ENCODE measurements around the gene PLXNA4.

Gene PLXNA4

GRCh38 chr7:132207782-132208181 is 368.5 kb downstream of the PLXNA4 start:
- no peak for DNase-seq (ENCODE audit: low read depth, low spot score)

- DNase-seq (ENCODE audit: low read depth, low spot score), result no peak
Measured at GRCh38 chr7:132207211-132207610, 369.1 kb downstream of the PLXNA4 start.

- no peak for DNase-seq (ENCODE audit: low read depth, low spot score)
Measured at GRCh38 chr7:132206594-132206993, 369.7 kb downstream of the PLXNA4 start.

GRCh38 chr7:132205509-132205908 is 370.8 kb downstream of the PLXNA4 start:
- no peak for DNase-seq (ENCODE audit: low read depth, low spot score)

GRCh38 chr7:132203021-132203420 is 373.2 kb downstream of the PLXNA4 start:
- DNase-seq (ENCODE audit: low read depth, low spot score), result no peak

- no peak for DNase-seq (ENCODE audit: low read depth, low spot score)
Measured at GRCh38 chr7:132202541-132202940, 373.7 kb downstream of the PLXNA4 start.

GRCh38 chr7:132200141-132200540 is 376.1 kb downstream of the PLXNA4 start:
- no peak for DNase-seq (ENCODE audit: low read depth, low spot score)

- no peak for DNase-seq (ENCODE audit: low read depth, low spot score)
Measured at GRCh38 chr7:132199626-132200025, 376.6 kb downstream of the PLXNA4 start.

- DNase-seq (ENCODE audit: low read depth, low spot score), result no peak
Measured at GRCh38 chr7:132197772-132198171, 378.5 kb downstream of the PLXNA4 start.

GRCh38 chr7:132193898-132194297 is 382.4 kb downstream of the PLXNA4 start:
- DNase-seq (ENCODE audit: low read depth, low spot score), result no peak

GRCh38 chr7:132192809-132193208 is 383.5 kb downstream of the PLXNA4 start:
- DNase-seq (ENCODE audit: low read depth, low spot score), result no peak

GRCh38 chr7:132191418-132191817 is 384.9 kb downstream of the PLXNA4 start:
- DNase-seq (ENCODE audit: low read depth, low spot score), result peak; percentile 45

GRCh38 chr7:132190683-132191082 is 385.6 kb downstream of the PLXNA4 start:
- DNase-seq (ENCODE audit: low read depth, low spot score), result no peak

GRCh38 chr7:132189881-132190280 is 386.4 kb downstream of the PLXNA4 start:
- no peak for DNase-seq (ENCODE audit: low read depth, low spot score)

- no peak for DNase-seq (ENCODE audit: low read depth, low spot score)
Measured at GRCh38 chr7:132187869-132188789, 388.1 kb downstream of the PLXNA4 start.

GRCh38 chr7:132187391-132187790 is 388.9 kb downstream of the PLXNA4 start:
- DNase-seq (ENCODE audit: low read depth, low spot score), result no peak

- DNase-seq (ENCODE audit: low read depth, low spot score), result no peak
Measured at GRCh38 chr7:132185150-132185549, 391.1 kb downstream of the PLXNA4 start.

GRCh38 chr7:132183781-132184380 is 392.4 kb downstream of the PLXNA4 start:
- no peak for DNase-seq (ENCODE audit: low read depth, low spot score)

GRCh38 chr7:132182992-132183391 is 393.3 kb downstream of the PLXNA4 start:
- no peak for DNase-seq (ENCODE audit: low read depth, low spot score)

- no peak for DNase-seq (ENCODE audit: low read depth, low spot score)
Measured at GRCh38 chr7:132181946-132182685, 394.2 kb downstream of the PLXNA4 start.

GRCh38 chr7:132181371-132181770 is 394.9 kb downstream of the PLXNA4 start:
- DNase-seq (ENCODE audit: low read depth, low spot score), result no peak

- DNase-seq (ENCODE audit: low read depth, low spot score), result no peak
Measured at GRCh38 chr7:132180481-132180880, 395.8 kb downstream of the PLXNA4 start.
